Measurements from ENCODE around the gene IL21.
"Not testable (repeated sequence)": the region's sequence is repeated elsewhere in the genome, so short reads cannot be mapped to it uniquely, and the experiment has no call there.

Gene IL21

GRCh38 chr4:122577189-122577553 lies 43.7 kb downstream of the IL21 start:
- no peak for DNase-seq

GRCh38 chr4:122576261-122577188 lies 44.3 kb downstream of the IL21 start:
- peak in 2 of 3 experiments; percentile 30 to 77 for DNase-seq

GRCh38 chr4:122574347-122574746 lies 46.5 kb downstream of the IL21 start:
- not testable (repeated sequence) for DNase-seq

GRCh38 chr4:122562449-122562848 lies 58.4 kb downstream of the IL21 start:
- DNase-seq = no peak
